Measurements from ENCODE around the gene CMTM8.
A peak's percentile ranks its signal among the peaks of the same experiment; 100 is the strongest.

CMTM8 gene

GRCh38 chr3:32281570-32282106, 43.2 kb downstream of the CMTM8 start:
- no peak for DNase-seq

GRCh38 chr3:32282578-32283154, 44.2 kb downstream of the CMTM8 start:
- no peak for DNase-seq

GRCh38 chr3:32283304-32283703, 44.8 kb downstream of the CMTM8 start:
- no peak for DNase-seq

- no peak for DNase-seq
Observed at GRCh38 chr3:32284443-32285212, 46.1 kb downstream of the CMTM8 start.

DNA sequence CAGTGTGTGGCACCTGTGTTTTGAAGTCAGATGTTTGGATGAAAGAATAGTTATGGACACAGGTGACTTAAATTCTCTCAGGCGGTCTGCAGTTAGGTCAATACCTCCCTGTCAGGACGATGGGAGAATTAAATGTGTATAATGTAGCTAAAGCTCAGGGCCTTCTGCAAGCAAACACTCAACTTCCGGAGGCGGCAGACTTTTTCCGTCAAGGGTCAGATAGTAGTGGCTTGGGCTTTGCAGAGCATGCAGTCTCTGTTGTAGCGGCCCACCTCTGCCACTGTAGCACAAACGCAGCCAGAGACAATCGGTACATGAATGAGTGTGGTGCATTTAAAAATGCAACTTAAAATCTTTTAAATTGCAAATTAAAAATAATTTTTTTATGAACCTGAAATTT, 47.4 kb downstream of the CMTM8 start:
- DNase-seq, result no peak

- DNase-seq, result no peak
Observed at GRCh38 chr3:32288819-32289218, 50.3 kb downstream of the CMTM8 start.

DNA sequence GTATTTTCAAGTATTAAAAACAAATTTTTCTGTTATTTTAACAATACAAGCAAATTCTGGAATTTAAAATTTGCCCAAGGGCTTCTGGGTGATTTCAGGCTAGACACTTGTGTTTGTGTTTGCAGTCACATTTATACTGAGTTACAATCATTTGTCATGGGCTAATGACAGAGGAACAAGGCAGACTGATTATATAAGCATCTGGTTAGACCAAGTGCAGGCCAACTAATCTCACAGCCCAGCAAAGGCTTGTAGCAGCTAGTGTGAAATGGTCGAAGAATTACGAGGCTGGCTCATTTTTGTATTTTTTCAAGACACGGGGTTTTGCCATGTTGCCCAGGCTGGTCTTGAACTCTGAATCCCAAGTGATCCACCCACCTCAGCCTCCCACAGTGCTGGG, 52.1 kb downstream of the CMTM8 start:
- DNase-seq, result no peak

DNA sequence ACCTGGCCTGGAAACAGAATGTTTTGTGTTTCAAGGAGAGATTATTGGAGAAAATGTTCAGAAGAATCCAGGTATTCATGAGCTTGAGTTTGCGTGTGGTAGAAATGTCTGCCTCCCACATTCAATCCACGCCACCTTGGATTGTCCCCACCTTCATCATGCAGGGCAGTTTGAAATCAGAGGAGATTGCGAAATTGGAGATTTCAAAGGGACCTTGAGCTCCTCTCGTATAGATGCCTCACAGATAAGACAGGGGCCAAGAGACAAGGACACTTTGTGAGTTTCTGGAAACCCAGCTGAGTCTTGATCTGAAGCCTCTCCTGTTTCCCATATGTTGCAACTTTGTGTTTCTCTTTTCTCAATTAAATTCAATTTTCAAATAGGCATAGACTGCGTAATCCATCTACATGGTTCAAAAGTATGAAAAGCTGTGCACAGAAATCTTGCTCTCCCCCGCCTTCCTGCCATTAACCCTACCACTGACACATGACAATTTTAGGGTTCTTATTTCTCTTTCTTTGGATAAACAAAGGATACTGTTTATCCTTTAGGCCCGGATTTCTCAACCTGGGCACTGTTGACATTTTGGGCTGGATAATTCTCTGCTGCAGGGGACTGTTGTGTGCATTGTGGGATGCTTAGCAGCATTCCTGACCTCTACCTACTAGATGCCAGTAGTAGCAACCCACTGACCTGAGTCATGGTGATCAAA, 53.8 kb downstream of the CMTM8 start:
- no peak for DNase-seq

GRCh38 chr3:32293903-32294302, 55.4 kb downstream of the CMTM8 start:
- no peak for DNase-seq

DNA sequence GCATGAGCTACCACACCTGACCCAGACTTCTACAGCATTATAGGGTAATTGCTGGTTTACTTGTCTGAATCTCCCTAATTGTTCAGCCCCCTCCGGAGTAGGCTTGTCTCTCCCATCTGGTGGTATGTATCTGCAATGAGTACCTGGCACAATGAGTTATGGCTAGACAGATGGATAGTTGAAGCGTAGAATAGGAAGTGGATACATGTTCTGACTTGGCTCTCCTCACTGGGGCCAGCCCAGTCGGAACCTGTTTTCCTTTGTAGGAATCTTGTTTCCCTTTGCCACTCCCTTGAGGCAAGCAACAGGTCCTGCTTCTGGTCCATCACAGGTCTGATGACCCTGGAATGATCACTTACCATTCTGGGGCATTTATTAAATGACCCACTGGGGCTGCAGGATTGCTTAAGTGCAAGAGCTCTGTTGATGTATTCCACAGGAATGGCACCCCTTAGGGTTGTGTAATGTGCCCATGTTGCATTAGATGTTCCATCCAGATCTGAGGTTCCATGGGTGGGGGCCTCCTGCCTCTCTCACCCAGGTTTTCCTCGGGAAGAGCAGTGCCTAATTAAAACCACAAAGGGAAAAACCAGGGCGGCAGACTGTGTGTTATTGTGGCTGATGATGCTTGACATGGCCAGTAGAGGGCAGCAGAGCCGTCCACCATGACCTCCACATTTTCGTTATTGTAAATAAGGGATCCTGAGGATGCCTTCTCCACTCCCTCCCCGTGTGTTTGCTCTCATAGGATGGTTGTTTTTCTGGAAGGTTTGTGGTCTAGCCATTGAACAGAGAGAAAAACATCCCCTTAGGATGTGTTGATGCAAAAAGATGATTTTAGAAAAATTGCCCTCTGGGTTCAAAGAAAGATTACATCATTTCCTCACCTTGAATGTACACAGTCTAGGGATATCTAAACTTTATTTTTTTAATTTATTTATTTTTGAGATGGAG, 58.0 kb downstream of the CMTM8 start:
- DNase-seq, result peak; percentile 59

GRCh38 chr3:32297366-32297765, 58.9 kb downstream of the CMTM8 start:
- peak; percentile 63 for DNase-seq

DNA sequence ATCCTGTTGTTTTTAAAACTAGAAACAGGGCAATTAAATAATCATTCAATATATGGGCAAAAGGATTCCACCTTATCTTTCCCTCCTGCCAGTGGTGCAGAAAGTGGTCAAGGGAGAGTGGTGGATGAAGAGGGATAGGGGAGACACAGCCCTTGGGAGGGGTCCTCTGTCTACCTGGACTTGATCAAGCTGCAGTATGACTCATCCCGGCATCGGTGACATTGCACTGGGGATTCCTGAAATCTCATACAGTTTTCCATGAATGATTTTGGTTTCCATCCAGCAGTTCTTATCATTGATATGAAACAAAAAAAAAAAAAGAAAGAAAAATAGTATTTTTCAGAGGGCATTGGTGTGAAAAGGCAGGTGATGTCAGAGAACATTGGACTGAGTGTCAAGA, 62.9 kb downstream of the CMTM8 start:
- DNase-seq, result no peak

DNA sequence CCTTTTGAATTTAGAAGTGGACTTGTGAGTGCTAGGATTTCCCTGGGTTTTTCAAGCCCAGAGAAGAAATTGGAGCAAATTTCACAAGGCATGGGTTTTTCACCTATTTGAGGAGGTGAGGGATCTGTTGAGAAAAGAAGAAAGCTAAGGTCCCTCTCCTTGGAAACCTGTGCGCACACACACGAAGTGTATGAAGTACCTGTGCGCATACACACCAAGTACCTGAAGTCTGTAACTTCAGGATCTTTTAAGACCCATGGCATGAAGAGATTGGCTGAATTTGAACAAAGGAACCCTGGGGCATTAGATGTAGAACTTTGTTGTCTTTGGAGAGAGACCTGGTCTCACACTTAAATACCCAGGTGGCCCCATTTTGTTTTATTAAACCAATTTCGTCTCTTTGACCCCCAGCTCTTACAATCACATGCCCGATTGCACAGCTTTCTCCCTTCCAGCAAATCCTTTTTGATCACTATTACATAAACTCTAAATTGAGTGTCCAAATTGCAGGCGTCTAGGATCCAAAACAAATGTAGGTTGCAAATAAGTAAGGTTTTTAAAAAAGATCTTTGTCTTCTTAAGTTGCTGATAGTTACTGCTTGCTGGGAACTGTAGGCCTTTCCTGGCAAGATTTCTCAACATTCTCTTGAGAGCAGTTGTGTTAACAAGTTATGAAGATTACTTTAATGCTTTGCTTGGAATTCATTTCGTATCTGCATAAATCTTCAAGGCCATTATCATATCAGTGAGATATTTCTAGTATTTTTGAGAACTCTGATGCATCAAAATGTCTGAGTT, 64.3 kb downstream of the CMTM8 start:
- no peak for DNase-seq

DNA sequence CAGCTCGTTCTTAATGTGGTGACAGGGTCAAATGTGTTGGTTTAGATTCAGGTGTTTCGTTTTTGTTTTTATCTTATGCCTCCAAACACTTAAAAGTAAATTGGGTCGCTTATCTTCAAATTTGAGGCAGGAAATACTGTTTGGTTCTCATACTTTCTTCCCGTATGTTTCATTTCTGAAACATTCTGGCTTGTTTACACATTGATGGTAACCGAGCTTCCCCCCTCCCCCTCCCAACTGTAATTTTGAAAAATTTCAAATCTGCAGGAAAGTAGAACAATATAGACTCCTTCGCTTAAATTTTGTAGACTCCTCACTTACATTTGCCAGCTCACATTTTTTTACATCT, 64.9 kb downstream of the CMTM8 start:
- DNase-seq, result no peak

DNA sequence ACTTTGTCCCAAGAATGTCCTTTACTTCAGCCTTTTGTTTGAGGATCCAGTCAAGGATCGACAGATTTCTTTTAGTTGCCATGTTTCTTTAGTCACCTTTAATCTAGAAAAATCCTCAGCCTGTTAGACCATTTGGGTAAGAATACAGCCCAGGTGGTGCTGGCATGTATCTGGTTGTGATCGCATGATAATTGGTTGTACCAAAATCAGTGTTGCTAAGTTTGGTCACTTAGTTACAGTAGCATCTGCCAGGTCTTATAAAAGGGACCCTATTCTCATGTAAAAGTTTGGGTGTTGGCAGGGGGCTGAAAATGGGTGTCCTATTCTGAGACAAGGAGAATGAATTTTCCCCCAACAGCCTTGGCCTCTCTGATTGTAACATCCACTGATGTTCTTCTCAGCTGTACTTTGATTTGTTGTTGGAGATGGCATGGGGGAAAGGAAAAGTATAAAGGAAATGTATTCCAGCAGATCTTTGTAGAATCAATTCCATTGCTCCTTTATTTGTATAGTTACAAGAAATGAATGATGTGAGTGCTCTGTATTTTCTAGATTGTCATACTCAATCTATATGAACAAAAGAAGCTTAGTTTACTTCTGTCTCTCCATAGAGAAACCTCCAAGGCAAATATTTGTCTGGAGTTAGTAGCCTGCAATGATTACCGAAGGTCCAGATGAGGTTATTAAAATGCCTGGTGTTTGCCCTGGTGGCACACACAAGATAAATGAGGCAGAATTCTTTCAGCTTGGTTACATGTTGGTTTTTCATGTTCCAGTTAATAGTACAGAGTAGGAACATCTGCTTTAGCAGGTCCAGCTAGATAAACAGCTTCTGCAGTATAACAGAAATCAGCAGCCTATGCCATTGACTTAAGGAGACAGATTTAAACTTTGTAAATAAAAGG, 65.7 kb downstream of the CMTM8 start:
- DNase-seq, result no peak

DNA sequence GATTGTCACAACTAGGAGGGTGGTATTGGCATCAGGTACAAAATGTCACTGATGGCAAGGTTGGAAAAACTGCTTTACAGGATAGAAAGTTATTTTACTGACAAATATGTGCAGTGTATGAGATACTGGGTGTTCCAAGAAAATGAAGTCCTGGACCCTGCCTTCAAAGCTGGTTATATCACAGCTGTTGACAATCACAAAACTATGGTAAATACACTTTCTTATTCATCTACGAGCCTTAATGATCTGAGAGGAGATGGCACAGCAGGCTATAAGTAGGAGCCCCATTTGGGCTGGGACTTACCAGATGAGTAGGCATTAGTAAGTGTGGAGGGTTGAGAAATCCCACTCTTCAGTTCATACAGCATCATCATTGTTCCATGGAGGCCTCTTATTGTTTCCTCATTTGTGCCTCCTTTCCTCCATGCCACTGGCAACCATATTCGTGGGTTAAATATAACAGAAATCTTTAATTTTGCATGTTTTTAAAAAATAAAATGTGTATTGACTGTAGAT, 66.9 kb downstream of the CMTM8 start:
- no peak for DNase-seq

GRCh38 chr3:32306072-32306471, 67.6 kb downstream of the CMTM8 start:
- DNase-seq, result no peak

GRCh38 chr3:32307591-32307990, 69.1 kb downstream of the CMTM8 start:
- no peak for DNase-seq

- no peak for DNase-seq
Observed at GRCh38 chr3:32308378-32308777, 69.9 kb downstream of the CMTM8 start.

DNA sequence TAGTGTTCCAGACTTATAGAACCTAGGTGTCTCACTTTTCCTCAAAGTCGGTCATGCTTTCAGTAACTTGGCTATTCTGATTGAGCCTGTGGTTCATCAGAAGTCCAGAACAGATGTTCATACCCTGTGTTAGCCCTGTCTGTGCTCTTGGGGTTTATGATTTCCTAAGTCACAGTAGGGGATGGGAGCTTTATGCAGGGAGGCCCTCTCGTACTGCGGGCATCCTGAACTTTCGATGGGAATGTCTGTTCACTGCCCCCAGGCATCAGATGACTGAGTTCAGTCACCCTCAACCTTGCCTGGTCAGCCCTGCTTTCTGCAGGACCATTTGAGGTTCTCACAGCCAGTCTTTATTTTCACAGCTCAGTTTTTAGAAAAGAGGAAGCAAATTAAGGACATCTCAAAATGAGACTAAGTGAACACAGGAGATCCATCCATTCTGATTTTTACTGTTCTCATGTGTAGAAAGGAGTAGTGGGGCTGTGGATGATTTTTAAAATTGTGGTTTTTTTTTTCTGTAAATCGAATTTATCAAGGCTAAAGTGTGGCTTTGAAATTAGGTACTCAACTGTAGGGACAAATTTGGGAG, 71.3 kb downstream of the CMTM8 start:
- no peak for DNase-seq

Measured in CD4-positive, alpha-beta T cell treated with Interleukin-15 for 1 hour (primary cell).